ACC112 (cell line): Measurements from ENCODE around the gene GABBR2.
A peak's percentile ranks its signal among the peaks of the same experiment; 100 is the strongest.

Experiments used
- H2AFZ ChIP-seq: fragments of 200-600 bp; sonication (generic); one replicate; pipeline ENCODE4 v1.6.0; 2017; ENCODE audit warnings: antibody characterized with exemption, low read length; ENCODE audit not compliant: unreplicated experiment
- H3K27ac ChIP-seq: fragments of 200-600 bp; sonication (generic); 2 replicates; pipeline ENCODE4 v1.5.1; 2014; ENCODE audit warnings: low read depth, mild to moderate bottlenecking, antibody characterized with exemption, low read length, moderate library complexity
- H3K27me3 ChIP-seq: fragments of 200-600 bp; sonication (generic); 2 replicates; pipeline ENCODE4 v1.6.1; 2014; ENCODE audit warnings: mild to moderate bottlenecking, antibody characterized with exemption, low read length, moderate library complexity, mixed read lengths; ENCODE audit not compliant: insufficient read depth
- H3K36me3 ChIP-seq: fragments of 200-600 bp; sonication (generic); 2 replicates; pipeline ENCODE4 v1.6.1; 2016; ENCODE audit warnings: mild to moderate bottlenecking, antibody characterized with exemption, low read length, moderate library complexity, mixed read lengths; ENCODE audit not compliant: insufficient read depth
- H3K4me1 ChIP-seq: fragments of 200-600 bp; sonication (generic); one replicate; pipeline ENCODE4 v1.6.1; 2016; ENCODE audit warnings: low read length, mixed read lengths; ENCODE audit not compliant: insufficient read depth, unreplicated experiment, control insufficient read depth
- H3K4me3 ChIP-seq: fragments of 200-600 bp; sonication (generic); 2 replicates; pipeline ENCODE4 v1.5.1; 2014; ENCODE audit warnings: mild to moderate bottlenecking, low read depth, low read length
- H3K79me2 ChIP-seq: fragments of 200-600 bp; sonication (generic); one replicate; pipeline ENCODE4 v1.6.0; 2016; ENCODE audit warnings: low read length; ENCODE audit not compliant: control insufficient read depth, unreplicated experiment, insufficient read depth

The GABBR2 gene

DNA sequence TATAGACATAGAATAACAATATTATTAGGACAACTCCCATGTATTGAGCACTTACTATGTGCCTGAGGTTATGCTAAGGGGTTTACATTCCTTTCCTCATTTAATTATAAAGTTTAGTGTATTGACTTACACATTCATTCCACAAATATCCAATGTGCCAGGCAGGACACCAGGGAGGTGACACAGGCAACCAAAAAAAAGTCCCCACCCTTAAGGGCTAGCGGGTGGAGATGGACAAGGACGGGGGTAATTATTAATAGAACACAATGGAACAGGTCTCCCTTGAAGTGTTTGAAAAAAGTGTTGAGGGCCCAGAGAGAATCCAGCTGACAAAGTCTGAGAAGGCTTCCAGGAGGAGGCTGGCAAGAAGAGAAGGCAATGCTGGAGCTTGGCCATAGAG, 459.0 kb downstream of the GABBR2 start:
- Histone ChIP-seq H3K4me3 (no peak overlapping the region), H3K27ac (peak overlapping the region; percentile 98), H3K79me2 (peaks cover 56% of the 10 kb centered on the region), H2AFZ (no peak overlapping the region), H3K27me3 (no peaks in the 10 kb centered on the region), H3K4me1 (peaks cover 64% of the 10 kb centered on the region), H3K36me3 (peaks cover 4% of the 10 kb centered on the region; the same call in 1 of the 2 replicates)

DNA sequence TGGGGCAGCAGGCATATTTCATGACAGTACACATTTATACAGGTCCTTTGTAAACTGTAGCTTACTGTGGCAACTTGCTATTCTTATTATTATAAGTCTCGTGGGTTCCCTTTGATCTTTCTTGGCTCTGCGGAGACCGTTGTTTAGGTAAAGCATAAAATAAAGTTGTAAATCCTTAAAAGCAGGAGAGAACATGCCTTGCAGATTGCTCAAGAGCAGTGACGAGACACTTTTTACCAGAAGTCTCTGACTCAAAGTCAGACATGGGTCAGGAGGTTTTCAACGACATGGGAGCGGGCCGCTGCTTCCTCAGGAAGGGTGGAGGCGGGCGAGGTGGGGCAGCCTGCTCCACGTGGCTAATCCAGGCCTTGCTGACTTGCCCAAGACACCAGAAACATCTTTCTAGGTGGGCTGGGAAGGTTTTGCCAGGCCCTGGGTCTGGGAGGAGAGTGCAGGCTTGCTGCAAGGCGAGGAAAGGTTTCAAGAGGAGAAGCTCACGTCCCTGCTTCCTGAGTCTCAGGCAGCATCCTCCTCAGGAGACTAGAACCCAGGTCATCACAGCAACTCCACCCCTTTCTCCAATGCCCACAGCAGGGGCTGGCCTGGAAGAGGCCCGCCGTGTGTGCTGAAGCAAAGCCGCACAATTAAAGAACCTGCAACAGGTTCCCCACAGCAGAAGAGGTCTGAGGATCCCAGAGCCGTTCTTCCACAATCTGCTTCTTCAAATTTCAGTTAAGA, 459.8 kb downstream of the GABBR2 start:
- Histone ChIP-seq H2AFZ (peak overlapping the region; percentile 10), H3K36me3 (peaks cover 4% of the 10 kb centered on the region; the same call in 1 of the 2 replicates), H3K79me2 (peaks cover 48% of the 10 kb centered on the region), H3K4me3 (peak overlapping the region; percentile 19; the same call in 1 of the 2 replicates), H3K27me3 (no peaks in the 10 kb centered on the region), H3K4me1 (peaks cover 63% of the 10 kb centered on the region), H3K27ac (peak overlapping the region; percentile 98)

DNA sequence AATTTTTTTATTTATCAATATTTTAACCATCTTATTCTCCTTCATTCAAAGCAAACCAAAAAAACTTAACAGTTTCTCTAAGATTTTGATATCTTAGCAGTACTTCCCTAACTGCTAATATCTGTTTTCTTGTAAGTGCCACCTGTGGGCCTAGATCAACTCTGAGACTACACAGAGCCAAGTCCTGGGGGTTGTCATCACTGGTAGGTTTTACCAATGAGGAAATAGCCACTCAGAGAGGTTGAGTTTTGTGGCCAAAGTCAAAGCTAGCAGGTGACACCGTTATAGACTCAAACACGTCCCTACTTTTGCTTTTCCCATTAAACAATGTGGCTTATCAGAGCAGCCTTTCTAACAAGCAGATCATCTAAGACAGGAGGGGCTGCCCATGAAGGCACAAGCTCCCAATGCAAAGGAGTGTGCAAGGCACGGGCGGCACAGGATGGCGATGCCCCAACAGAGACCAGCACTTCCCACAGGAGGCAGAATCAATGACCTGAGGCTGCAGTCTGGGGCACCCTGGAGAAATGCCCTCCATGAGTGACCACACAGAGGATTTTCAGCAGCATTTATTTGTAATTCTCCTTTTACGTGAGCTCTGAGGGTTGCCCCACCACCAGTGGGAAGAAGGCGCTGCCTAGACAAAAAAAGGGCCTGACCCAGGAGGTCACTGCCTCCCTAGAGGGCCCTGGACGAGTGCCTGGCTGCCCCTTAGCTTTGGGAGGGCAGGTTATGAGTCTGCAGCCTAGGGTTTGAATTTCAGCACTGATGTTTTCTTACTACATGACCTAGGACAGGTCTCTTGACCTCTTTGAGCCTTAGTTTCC, 460.7 kb downstream of the GABBR2 start:
- Histone ChIP-seq H3K27me3 (no peaks in the 10 kb centered on the region), H3K4me3 (peak overlapping the region; percentile 19; the same call in 1 of the 2 replicates), H2AFZ (peak overlapping the region; percentile 10), H3K27ac (peak overlapping the region; percentile 98), H3K36me3 (peaks cover 6% of the 10 kb centered on the region), H3K79me2 (peaks cover 39% of the 10 kb centered on the region), H3K4me1 (peaks cover 54% of the 10 kb centered on the region)

DNA sequence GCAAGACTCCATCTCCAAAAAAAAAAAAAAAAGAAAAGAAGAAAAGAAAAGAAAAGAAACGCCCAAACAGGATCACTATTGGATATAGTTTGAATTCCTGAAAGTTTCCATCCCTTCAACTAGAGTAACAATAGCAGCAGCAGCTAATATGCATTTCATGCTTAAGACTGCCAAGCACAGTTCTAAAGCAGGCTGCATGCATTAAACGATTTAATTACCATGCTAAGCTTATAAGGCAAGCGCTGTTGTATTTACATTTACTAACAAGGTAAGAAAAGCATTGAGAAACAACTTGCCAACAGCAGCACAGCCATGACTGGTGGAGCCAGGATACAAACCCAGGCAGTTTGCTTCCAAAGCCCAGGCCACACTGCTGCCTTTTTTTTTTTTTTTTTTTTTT, 466.3 kb downstream of the GABBR2 start:
- no peaks in the 10 kb centered on the region for H3K4me1 ChIP-seq
- H3K27me3 ChIP-seq, result no peaks in the 10 kb centered on the region
- H3K36me3 ChIP-seq, result peaks cover 18% of the 10 kb centered on the region
- H3K4me3 ChIP-seq, result no peak overlapping the region
- no peak overlapping the region for H3K27ac ChIP-seq
- peaks cover 12% of the 10 kb centered on the region for H3K79me2 ChIP-seq
- H2AFZ ChIP-seq, result no peak overlapping the region

DNA sequence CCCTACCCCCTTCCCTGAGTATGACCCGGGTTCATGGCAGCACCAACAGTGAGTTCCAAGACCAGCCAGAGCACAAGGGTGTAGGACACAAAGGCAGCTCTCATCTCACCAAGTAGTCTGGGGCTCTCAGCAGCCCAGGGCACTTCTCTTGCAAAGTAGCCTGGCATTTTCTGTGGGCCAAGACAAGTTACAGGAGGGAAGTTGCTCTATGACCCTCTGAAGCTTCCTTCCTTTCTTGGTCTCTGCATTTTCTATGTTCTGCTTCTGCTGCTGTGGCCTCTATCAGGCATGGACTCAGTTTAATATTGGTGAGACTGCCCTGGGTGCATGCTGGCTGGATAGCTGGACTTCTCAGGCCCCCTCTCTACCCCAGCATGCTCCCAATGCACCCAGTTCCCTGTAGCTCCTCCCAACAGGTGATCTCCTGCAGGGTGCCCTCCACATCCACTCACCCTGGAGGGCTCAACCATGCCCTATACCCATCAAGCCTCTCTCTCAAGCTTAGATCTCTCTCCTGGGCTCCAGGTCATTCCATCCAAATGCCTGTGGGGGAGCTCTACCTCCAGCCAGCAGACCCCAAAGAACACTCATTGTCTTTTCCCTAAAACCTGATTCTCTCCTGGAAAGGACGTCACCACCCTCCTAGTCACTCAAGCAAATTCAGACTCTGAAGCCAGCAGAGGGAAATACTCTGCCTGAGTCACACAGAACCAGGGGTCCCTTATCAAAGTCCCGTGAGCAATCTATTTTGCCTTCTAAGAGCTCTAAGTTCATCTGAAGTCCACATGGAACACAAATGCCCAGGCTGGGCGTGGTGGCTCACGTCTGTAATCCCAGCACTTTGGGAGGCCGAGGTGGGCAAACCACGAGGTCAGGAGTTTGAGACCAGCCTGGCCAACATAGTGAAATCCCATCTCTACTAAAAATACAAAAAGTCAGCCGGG, 467.1 kb downstream of the GABBR2 start:
- H2AFZ ChIP-seq, result no peak overlapping the region
- H3K36me3 ChIP-seq, result peaks cover 18% of the 10 kb centered on the region
- no peak overlapping the region for H3K4me3 ChIP-seq
- no peaks in the 10 kb centered on the region for H3K4me1 ChIP-seq
- H3K27me3 ChIP-seq, result no peaks in the 10 kb centered on the region
- H3K79me2 ChIP-seq, result peaks cover 8% of the 10 kb centered on the region
- H3K27ac ChIP-seq, result no peak overlapping the region

DNA sequence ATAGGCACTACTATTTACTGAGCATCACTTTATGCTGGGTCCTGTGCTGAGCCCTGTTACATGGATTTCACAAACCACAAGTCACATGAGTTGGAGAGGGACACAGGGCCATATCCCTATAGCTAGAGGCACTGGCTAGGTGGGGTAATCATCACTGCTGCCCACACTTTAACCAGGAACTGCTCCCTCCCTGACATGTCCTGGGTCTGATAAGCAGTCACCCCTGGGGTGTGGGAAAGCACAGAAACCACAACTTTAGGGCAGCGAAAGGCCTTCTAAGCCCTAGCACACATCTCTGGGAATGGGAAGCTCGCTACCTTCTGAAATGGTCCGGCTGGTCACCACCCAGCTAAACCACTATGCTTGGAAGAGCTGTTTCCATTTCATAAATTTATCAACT, 468.3 kb downstream of the GABBR2 start:
- Histone ChIP-seq H3K4me1 (no peaks in the 10 kb centered on the region), H3K79me2 (peaks cover 3% of the 10 kb centered on the region), H3K36me3 (peaks cover 18% of the 10 kb centered on the region), H3K27ac (no peak overlapping the region), H3K4me3 (no peak overlapping the region), H3K27me3 (no peaks in the 10 kb centered on the region), H2AFZ (no peak overlapping the region)
